Body of pancreas (tissue), 4 donors: ENCODE results near the gene OR10H5. TPM values are rescaled to one million over a fixed set of nuclear protein-coding genes. Genes with fewer than 3 reads are reported as not detected.
"Not testable (repeated sequence)": the region's sequence is repeated elsewhere in the genome, so short reads cannot be mapped to it uniquely, and the experiment has no call there.

Experiments
- ATAC-seq: fragments of 150-250 bp; one replicate; pipeline ENCODE4 v1.9.1; 2016
- DNase-seq, 4 donors: peaks; one replicate each; pipeline ENCODE4 v3.0.0-alpha.2; 2019
- H3K27ac ChIP-seq, 4 donors: fragments of 200-600 bp; sonication (generic); 1 replicate in 3 of 4; 2 replicates in 1 of 4; pipeline versions ENCODE4 v1.5.1 to v1.6.1; 2016 to 2019; ENCODE audit warnings: mild to moderate bottlenecking in 1 of 4, mixed read lengths in 1 of 4, moderate library complexity in 1 of 4
- H3K27me3 ChIP-seq, 2 donors: fragments of 200-600 bp; sonication (generic); one replicate each; pipeline ENCODE4 v1.6.0; 2016; ENCODE audit warnings: mild to moderate bottlenecking in 1 of 2
- H3K36me3 ChIP-seq, 2 donors: fragments of 200-600 bp; sonication (generic); replicated peaks in 1 of 2; 2 replicates each; pipeline ENCODE4 v1.5.1; 2016; ENCODE audit warnings: low read depth in 2 of 2; ENCODE audit not compliant: insufficient read depth in 1 of 2
- H3K4me1 ChIP-seq: fragments of 200-600 bp; sonication (generic); one replicate; pipeline ENCODE4 v1.6.0; 2016
- H3K4me3 ChIP-seq, 2 donors: fragments of 200-600 bp; sonication (generic); 1 replicate in 1 of 2; 2 replicates in 1 of 2; pipeline ENCODE4 v1.5.1; 2016 to 2019
- H3K9me3 ChIP-seq, 3 donors: fragments of 200-600 bp; sonication (generic); 1 replicate in 2 of 3; 2 replicates in 1 of 3; pipeline ENCODE4 v1.5.1; 2016
- CTCF ChIP-seq, 7 experiments: fragments of 450-650 bp in 4 of 7; fragments of 200-600 bp in 3 of 7; sonication (generic) in 3 of 7; IDR thresholded peaks; one replicate each; pipeline ENCODE4 v1.5.1; 2016 to 2019; ENCODE audit warnings: antibody characterized with exemption in 7 of 7
- POLR2A ChIP-seq, 3 donors: fragments of 450-650 bp; IDR thresholded peaks; one replicate each; pipeline ENCODE4 v1.6.1; 2016; ENCODE audit warnings: antibody characterized with exemption in 3 of 3, mild to moderate bottlenecking in 2 of 3
- WGBS, 2 donors: methylation state at CpG; one replicate each; pipeline ENCODE4 v1.1.5; 2017; 5-methylcytosine and 5-hydroxymethylcytosine counted together
- intact Hi-C: fragments of 100-400 bp; cut with DNase I; formaldehyde crosslinking; loops from one replicate; pipeline ENCODE4 v1.15.1; 2023
- total RNA-seq, 2 donors: library from RNA; depleted of rRNA; stranded (reverse); fragments of >200 nt; gene quantifications; one replicate each; pipeline ENCODE4 v1.1.0, GENCODE V29; 2016

Gene OR10H5
- total RNA-seq, 2 donors from 2014 or later, result not detected

GRCh38 chr19:15837221-15837731 is 49.8 kb downstream of the OR10H5 start:
- Histone ChIP-seq H3K9me3 (no peaks in the 10 kb centered on the region), H3K27ac (peak overlapping the region; percentile 97 to 100 (median 98)), H3K4me3 (peak overlapping the region; percentile 54 to 67), H3K27me3 (no peaks in the 10 kb centered on the region), H3K36me3 (no peaks in the 10 kb centered on the region), H3K4me1 (peaks cover 16% of the 10 kb centered on the region)
- DNase-seq (peak; percentile 72 to 87 (median 74)), ATAC-seq (peak; percentile 59)
- 0% methylated on average over 9 of the region's 9 CpGs for WGBS, 2 donors
- intact Hi-C loops, result no loop called here
- TF ChIP-seq CTCF (IDR thresholded peaks at IDR 0.05), result no peak
- TF ChIP-seq POLR2A (IDR thresholded peaks at IDR 0.05), result no peak

GRCh38 chr19:15838351-15838750 is 50.9 kb downstream of the OR10H5 start:
- Histone ChIP-seq H3K27ac (peak overlapping the region in 1 of 4 donors; percentile 100), H3K4me1 (peaks cover 16% of the 10 kb centered on the region), H3K4me3 (no peak overlapping the region), H3K9me3 (no peaks in the 10 kb centered on the region), H3K36me3 (no peaks in the 10 kb centered on the region), H3K27me3 (no peaks in the 10 kb centered on the region)
- TF ChIP-seq POLR2A (IDR thresholded peaks at IDR 0.05) (no peak), CTCF (IDR thresholded peaks at IDR 0.05) (no peak)
- WGBS, 2 donors, result 90% methylated on average over 3 of the region's 3 CpGs
- intact Hi-C loops, result no loop called here
- ATAC-seq, result no peak
- DNase-seq, result no peak

- ATAC-seq, H3K4me3 ChIP-seq, H3K27ac ChIP-seq, H3K36me3 ChIP-seq, DNase-seq, H3K27me3 ChIP-seq, intact Hi-C loops, H3K9me3 ChIP-seq: not testable (repeated sequence)
- peaks cover 16% of the 10 kb centered on the region for H3K4me1 ChIP-seq
- WGBS, 2 donors, result 60% methylated on average over 4 of the region's 4 CpGs
Measured at GRCh38 chr19:15839888-15840287, 52.4 kb downstream of the OR10H5 start.

- 56 to 57% methylated on average over 2 of the region's 2 CpGs for WGBS, 2 donors
- intact Hi-C loops, result no loop called here
- Histone ChIP-seq H3K27me3 (no peaks in the 10 kb centered on the region), H3K36me3 (no peaks in the 10 kb centered on the region), H3K9me3 (no peaks in the 10 kb centered on the region), H3K4me1 (peaks cover 11% of the 10 kb centered on the region), H3K27ac (no peak overlapping the region), H3K4me3 (no peak overlapping the region)
- TF ChIP-seq CTCF (IDR thresholded peaks at IDR 0.05) (no peak), POLR2A (IDR thresholded peaks at IDR 0.05) (no peak)
- DNase-seq (no peak), ATAC-seq (no peak)
Measured at GRCh38 chr19:15840833-15841232, 53.4 kb downstream of the OR10H5 start.

GRCh38 chr19:15841875-15842569 is 54.6 kb downstream of the OR10H5 start:
- Histone ChIP-seq H3K9me3 (no peaks in the 10 kb centered on the region), H3K27ac (no peak overlapping the region), H3K27me3 (no peaks in the 10 kb centered on the region), H3K36me3 (no peaks in the 10 kb centered on the region), H3K4me3 (no peak overlapping the region), H3K4me1 (peaks cover 8% of the 10 kb centered on the region)
- ATAC-seq (no peak), DNase-seq (no peak)
- TF ChIP-seq POLR2A (IDR thresholded peaks at IDR 0.05), result no peak
- TF ChIP-seq CTCF (IDR thresholded peaks at IDR 0.05), result no peak
- WGBS, 2 donors, result 45 to 58% methylated on average over 7 to 11 of the region's 11 CpGs
- intact Hi-C loops, result no loop called here
